ENCODE measurements around the gene IP6K3. TPM values are rescaled to one million over a fixed set of nuclear protein-coding genes. Genes with fewer than 3 reads are reported as not detected.

The IP6K3 gene
- total RNA-seq, 1 donor from 2014 or later = 0.75 TPM

GRCh38 chr6:33727126-33727525, 19.6 kb downstream of the IP6K3 start:
- Mint-ChIP-seq H3K27ac (no peak overlapping the region), H3K9me3 (no peaks in the 10 kb centered on the region), H3K4me1 (ENCODE audit: unreplicated experiment) (peaks cover 33% of the 10 kb centered on the region), H3K36me3 (no peaks in the 10 kb centered on the region), H3K27me3 (peaks cover 21% of the 10 kb centered on the region), H3K4me3 (no peak overlapping the region)
- TF ChIP-seq CTCF (conservative IDR thresholded peaks at IDR 0.05) = no peak
- no peak for DNase-seq (ENCODE audit: extremely low spot score, unreplicated experiment)

GRCh38 chr6:33726696-33727095, 20.0 kb downstream of the IP6K3 start:
- no peak for DNase-seq (ENCODE audit: extremely low spot score, unreplicated experiment)
- TF ChIP-seq CTCF (conservative IDR thresholded peaks at IDR 0.05) = no peak
- Mint-ChIP-seq H3K27ac (no peak overlapping the region), H3K4me3 (no peak overlapping the region), H3K27me3 (peaks cover 22% of the 10 kb centered on the region), H3K4me1 (ENCODE audit: unreplicated experiment) (peaks cover 32% of the 10 kb centered on the region), H3K9me3 (no peaks in the 10 kb centered on the region), H3K36me3 (no peaks in the 10 kb centered on the region)

GRCh38 chr6:33725891-33726673, 20.6 kb downstream of the IP6K3 start:
- Mint-ChIP-seq H3K4me1 (ENCODE audit: unreplicated experiment) (peaks cover 28% of the 10 kb centered on the region), H3K4me3 (no peak overlapping the region), H3K27ac (no peak overlapping the region), H3K9me3 (no peaks in the 10 kb centered on the region), H3K36me3 (no peaks in the 10 kb centered on the region), H3K27me3 (peaks cover 26% of the 10 kb centered on the region)
- no peak for DNase-seq (ENCODE audit: extremely low spot score, unreplicated experiment)
- TF ChIP-seq CTCF (conservative IDR thresholded peaks at IDR 0.05) = no peak

GRCh38 chr6:33725222-33725621, 21.5 kb downstream of the IP6K3 start:
- H3K9me3 Mint-ChIP-seq = no peaks in the 10 kb centered on the region
- DNase-seq (ENCODE audit: extremely low spot score, unreplicated experiment) = no peak
- H3K4me3 Mint-ChIP-seq = no peak overlapping the region
- H3K36me3 Mint-ChIP-seq = no peaks in the 10 kb centered on the region
- TF ChIP-seq CTCF (conservative IDR thresholded peaks at IDR 0.05) = no peak
- H3K27me3 Mint-ChIP-seq = peaks cover 27% of the 10 kb centered on the region
- no peak overlapping the region for H3K27ac Mint-ChIP-seq
- peaks cover 21% of the 10 kb centered on the region for H3K4me1 Mint-ChIP-seq (ENCODE audit: unreplicated experiment)

- H3K9me3 Mint-ChIP-seq = no peaks in the 10 kb centered on the region
- H3K27me3 Mint-ChIP-seq = peaks cover 30% of the 10 kb centered on the region
- H3K4me1 Mint-ChIP-seq (ENCODE audit: unreplicated experiment) = peaks cover 17% of the 10 kb centered on the region
- no peak overlapping the region for H3K4me3 Mint-ChIP-seq
- no peak overlapping the region for H3K27ac Mint-ChIP-seq
- no peak for TF ChIP-seq CTCF (conservative IDR thresholded peaks at IDR 0.05)
- no peak for DNase-seq (ENCODE audit: extremely low spot score, unreplicated experiment)
- no peaks in the 10 kb centered on the region for H3K36me3 Mint-ChIP-seq
Measured at GRCh38 chr6:33724102-33725023, 22.3 kb downstream of the IP6K3 start.
